Activated T-cell treated with anti-CD3 and anti-CD28 coated beads for 1 hour (primary cell): ENCODE results near the gene CPNE5.
"Not testable (repeated sequence)": the region's sequence is repeated elsewhere in the genome, so short reads cannot be mapped to it uniquely, and the experiment has no call there.

ENCODE experiments used
- DNase-seq: peaks from one replicate; pipeline ENCODE4 v3.0.0-alpha.2; 2020; ENCODE audit warnings: low read depth

Gene CPNE5

GRCh38 chr6:36815962-36816735 is 23.1 kb downstream of the CPNE5 start:
- no peak for DNase-seq

- no peak for DNase-seq
These were observed 25.0 kb downstream of the CPNE5 start for GRCh38 chr6:36814249-36814648.

GRCh38 chr6:36813526-36813925 is 25.7 kb downstream of the CPNE5 start:
- DNase-seq = no peak

DNA sequence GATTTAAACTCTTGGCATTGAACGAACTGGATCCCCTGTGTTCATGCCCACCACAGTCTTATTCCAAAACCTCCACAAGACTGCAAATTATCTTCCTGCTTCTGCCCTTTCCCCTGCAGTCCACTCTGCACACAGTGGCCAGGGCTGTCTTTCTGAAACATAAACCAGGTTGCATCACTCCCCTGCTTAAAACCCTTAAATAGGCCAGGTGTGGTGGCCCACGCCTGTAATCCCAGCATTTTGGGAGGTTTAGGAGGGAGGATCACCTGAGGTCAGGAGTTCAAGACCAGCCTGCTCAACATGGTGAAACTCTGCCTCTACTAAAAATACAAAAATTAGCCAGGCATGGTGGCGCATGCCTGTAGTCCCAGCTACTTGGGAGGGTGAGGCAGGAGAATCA is 26.2 kb downstream of the CPNE5 start:
- DNase-seq = not testable (repeated sequence)

- no peak for DNase-seq
These were observed 29.1 kb downstream of the CPNE5 start for GRCh38 chr6:36809941-36810803.

GRCh38 chr6:36809156-36809555 is 30.1 kb downstream of the CPNE5 start:
- DNase-seq = no peak

DNA sequence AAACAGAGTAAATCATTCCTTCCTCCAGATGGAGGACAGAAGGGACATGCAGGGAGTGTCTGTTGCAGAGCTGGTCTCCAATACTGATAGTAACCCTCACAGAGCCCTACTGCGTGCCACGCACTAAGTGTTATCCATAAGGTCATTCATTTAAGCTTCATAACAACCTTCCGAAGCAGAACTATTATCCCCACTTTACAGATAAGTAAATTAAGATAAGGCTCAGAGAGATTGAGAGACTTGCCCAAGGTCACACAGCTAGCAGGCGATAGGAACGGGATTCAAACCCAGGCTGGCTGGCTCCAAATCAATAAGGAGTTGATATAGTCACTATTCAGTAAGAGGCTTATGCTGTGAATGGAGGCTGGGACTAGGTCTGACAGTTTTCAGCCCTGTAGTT is 30.6 kb downstream of the CPNE5 start:
- no peak for DNase-seq

GRCh38 chr6:36807750-36808149 is 31.5 kb downstream of the CPNE5 start:
- no peak for DNase-seq

DNA sequence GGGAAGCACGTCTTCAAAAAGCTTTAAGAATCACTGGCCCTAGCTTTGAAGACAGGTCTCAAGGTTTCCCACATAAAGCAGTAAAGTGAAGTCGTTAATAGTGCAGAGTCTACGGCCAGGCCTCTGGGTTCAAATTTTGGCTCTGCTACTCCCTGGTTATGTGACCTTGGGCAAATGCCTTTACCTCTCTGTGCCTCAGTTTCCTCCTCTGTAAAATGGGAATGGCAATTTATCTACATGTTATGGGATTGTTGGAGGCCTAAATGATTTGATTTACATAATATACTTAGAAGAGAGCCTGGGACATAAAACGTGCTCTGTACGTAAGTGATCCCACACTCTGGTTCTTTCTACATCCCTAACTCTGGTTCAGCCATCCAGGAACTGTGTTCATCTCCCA is 32.1 kb downstream of the CPNE5 start:
- DNase-seq = no peak

GRCh38 chr6:36805917-36806316 is 33.3 kb downstream of the CPNE5 start:
- DNase-seq = no peak

- DNase-seq = no peak
These were observed 34.0 kb downstream of the CPNE5 start for GRCh38 chr6:36805096-36805797.

GRCh38 chr6:36804563-36804962 is 34.7 kb downstream of the CPNE5 start:
- no peak for DNase-seq

DNA sequence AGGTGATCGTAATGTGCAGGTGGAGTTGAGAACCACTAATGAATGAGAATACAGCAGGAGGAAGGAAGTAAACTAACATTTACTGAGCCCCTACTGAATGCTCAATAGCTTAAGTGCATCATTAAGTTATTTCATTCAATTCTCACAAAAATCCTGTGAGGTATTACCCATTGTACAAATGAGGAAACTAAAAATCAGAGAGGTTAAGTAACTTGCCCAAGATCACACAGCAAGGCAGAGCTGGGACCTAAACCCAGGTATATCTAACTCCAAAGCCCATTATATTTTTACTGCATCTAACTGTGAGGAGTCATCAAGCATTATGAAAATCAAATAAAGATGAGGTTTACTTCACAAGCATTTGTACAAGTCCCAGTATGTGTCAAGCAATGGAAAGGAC is 35.3 kb downstream of the CPNE5 start:
- no peak for DNase-seq

GRCh38 chr6:36803482-36803881 is 35.8 kb downstream of the CPNE5 start:
- DNase-seq = no peak

DNA sequence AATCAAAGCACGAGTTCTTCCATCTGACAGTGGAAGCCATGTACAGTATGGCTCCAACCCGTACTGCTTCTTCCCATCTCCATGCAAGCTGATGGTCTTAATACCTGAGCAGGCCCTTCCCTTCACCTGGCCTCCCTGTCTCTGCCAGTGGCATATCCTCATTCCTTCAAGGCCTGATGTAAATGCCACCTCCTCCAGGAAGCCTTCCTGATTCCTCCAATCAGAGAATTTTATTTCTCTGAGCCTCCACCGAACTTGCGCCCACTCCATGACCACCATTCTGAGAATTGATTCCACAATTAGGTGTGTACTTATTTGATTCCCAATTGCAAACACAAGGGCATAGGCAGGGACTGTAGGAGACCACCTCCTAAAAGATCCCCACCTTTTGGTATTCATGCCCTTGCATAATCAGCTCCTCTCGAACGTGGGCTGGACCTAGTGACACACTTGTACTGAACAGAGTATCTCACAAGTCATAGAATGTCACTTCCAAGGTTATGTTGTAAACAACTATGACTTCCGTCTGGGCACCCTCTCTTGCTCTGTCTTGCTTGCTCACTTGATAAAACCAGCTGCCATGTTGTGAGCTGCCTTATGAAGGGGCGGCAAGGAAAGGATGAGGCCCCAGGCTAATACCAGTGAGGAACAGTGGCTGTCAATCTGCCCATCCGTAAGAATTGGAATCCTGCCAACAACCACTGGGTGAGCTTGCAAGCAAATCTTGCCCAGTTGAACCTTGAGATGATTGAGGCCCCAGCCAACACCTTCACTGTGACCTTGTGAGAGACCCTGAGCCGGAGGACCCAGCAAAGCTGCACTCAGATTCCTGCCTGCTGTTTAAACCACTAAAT is 38.8 kb downstream of the CPNE5 start:
- no peak for DNase-seq

GRCh38 chr6:36798852-36799251 is 40.4 kb downstream of the CPNE5 start:
- DNase-seq = no peak

DNA sequence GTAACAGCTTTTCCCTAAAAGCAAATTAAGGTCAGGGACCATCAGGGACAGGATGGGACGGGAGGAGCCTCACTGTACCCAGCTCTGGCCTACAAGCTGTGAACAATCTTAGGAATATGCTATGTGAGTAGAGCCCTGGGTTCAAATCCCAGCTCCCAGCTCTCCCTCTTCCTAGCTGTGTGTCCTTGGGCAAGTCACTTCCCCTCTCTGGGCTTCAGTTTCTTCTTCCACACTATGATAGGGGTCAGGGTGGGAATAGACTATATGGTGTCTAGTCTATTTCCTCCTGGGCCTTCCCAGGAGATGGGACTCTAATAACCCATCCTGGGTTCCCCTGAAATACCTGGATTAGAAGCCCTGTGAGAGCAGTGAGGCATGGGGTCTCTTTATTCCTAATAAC is 41.6 kb downstream of the CPNE5 start:
- no peak for DNase-seq

- no peak for DNase-seq
These were observed 42.2 kb downstream of the CPNE5 start for GRCh38 chr6:36797055-36797454.

- DNase-seq = no peak
These were observed 44.6 kb downstream of the CPNE5 start for GRCh38 chr6:36794713-36795065.

- no peak for DNase-seq
These were observed 45.1 kb downstream of the CPNE5 start for GRCh38 chr6:36793913-36794712.

GRCh38 chr6:36793296-36793912 is 45.8 kb downstream of the CPNE5 start:
- no peak for DNase-seq
